DLD1 (cell line): ENCODE data around the gene CCDC148.

Source experiments
- in situ Hi-C: cut with HindIII; loops from 2 replicates; pipeline ENCODE4 v1.10.0; 2017; ENCODE audit warnings: low sequenced_read_pairs

CCDC148 gene

DNA sequence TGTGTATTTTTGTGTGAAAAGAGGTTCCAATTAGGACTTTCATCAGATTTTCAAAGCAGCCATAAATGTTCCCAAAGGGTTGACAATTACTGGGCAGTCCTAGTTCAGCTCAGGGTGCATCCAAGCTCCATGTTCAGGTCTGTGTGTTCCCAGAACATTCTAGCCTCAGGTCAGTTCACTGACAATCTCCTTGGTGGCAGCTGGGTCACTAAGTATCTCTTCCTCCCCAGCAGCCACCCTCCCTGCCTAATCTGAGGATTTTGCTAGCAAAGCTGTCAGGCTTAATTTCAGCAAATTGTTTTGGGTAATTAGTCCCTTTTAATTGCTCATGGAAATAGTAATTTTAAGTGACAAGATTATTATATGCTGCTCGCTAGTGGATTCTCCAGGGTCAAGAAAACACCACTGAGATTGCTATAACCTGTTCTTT, 325.1 kb downstream of the CCDC148 start:
- in situ Hi-C loops, result no loop called here

DNA sequence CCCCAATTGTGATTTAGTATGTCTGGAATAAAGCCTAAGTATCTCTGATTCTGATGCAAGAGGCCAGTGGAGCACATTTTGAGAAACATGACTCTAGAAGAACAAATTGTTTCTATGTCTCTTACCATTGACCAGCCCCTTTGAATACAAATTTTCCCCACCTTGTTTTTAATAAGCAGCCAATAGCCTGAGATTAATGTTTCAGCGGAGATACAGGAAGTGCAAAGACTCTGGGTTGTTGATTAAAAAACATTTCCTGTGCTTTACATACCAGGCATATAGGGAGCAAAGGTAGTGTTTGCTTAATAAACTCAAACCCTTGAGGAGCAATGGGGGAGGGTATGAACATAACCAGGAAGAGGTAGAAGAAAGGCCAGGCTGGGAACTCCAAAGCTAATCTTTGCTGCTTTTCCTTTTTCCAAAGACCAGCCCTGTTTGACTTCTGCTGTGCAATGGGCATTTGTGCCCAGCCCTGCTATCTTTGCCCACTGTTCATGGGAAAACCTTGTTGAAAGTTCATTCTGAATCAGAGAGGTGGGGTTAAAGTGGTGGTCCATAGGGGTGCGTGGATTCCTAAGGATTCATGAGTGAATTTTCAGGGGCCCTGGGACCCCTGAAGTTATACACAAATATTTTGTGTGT, 325.6 kb downstream of the CCDC148 start:
- in situ Hi-C loops, result no loop called here

DNA sequence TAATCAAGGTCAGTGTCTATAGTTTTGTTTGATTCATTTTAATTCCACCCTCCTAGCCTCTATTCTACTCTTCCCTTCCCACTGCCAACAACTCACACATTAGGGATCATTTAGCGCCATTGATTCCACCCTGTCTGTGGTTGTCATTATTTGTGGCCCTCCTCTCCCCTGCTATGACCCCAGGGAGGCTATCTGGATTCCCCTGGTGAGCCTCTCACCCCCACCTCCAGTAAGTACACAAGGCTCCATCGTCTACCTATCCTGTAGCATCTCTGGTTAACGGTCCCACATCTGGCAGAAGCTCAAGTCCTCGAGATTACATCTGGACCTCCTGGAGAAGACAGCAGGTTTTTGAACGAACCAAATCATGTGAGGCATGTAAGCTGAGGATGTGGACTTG, 327.5 kb downstream of the CCDC148 start:
- in situ Hi-C loops, result no loop called here

DNA sequence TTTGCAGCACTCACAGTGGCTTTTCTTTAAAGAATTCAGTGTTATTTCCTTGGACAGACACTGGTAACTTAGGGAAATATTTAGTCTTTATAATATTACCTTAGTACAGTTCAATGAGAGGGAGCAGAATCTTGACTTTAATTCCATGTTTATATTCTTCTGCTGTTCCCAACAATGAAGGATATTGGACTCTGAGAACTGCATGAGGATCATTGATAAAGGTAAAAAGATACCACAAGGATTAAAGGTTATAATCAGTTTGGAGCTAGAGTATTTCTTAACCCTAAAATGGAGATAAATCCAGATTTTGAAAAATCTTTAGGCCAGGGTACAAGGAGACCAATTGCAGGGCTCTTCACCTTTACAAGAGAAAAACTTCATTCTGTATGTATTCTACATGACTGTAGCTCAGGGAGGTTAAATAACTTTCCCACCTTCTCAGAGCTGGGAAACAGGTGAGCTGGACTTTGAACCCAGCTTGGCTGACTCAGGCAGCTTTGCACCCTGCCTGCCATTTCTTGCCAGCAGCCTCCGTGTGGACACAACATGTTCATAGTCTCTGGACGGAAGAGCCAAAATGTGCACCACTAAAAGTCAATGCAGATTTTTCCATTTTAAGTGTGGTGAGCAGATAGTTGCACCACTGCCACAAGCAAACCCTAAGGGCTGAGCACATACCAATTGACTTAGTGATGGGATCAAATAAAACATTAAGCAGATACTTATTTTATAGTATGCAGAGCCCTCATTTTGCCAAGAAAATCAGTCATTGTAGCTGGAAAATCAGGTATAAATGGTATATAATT, 328.2 kb downstream of the CCDC148 start:
- in situ Hi-C loops, result no loop called here

DNA sequence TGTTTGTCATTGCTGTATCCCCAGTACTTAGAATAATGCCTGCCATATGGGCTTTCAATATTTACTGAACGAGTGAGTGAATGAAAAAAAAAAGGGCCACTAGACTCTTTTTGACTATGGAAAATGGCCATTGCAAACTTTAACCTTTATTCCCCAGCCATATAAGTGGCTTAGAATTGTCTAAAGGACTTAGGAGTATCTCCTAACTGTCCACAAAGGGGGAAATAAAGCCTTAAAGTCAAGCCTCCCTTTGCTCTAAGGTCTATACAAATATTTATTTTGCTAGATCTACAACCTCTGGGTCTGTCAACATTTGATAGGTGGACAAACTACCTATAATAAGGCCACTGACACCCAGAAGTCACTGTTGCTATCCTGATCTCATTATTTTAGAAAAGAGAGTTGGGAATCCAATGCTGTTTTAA, 329.2 kb downstream of the CCDC148 start:
- in situ Hi-C loops, result no loop called here

DNA sequence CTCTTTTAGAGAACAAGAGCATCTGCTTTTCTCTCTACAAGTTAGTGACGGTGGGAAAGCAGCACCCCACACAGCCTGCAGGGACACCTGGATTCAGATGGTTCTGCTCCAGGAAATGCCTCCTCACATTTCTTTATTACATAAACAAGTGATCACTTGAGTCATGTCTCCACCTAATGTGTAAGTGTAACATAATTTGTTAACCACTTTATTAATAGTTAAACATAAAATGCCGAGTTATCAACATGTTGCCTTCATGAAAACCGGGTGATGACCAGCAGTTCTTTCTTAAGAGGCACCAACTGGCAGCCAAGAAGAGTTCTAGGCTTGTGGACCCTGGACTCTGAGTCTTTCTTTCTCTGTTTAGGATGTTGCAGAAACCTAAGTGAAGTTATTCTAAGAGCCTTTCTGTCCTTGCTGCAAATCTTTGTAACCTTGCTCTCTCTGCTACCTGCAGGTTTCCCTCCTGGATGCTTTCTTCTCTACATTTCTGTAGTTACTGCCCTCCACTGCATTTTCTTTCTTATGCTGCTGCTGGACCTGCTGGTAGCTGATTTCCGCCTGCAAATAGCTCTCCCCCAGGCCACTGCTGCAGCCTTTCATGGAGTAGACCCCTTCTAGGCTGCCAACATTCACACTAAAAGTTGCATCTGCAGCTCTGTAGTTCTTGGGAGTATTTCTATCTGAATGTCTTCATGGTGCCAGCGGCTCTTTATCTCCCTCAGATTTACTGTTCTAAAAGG, 330.6 kb downstream of the CCDC148 start:
- in situ Hi-C loops, result no loop called here

DNA sequence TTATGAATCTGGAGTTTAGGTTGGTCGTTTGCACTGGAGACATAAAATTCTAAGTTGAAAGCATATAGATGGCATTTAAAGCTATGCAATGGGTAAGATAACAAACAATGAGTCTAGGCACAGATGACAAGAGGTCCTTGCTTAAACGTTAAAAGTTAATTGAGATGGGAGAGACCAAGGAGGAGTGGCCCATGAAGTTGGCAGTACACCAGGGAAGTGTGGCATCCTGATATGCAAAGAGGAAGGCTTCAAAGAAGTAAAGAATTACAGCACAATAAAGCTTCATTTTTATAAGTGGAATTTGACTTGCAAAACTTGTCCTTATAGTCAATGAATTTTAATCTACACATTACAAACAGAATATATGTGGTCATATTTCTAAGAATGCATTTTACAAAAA, 331.7 kb downstream of the CCDC148 start:
- in situ Hi-C loops, result loop anchor here (5.0 kb wide), 1 partner anchor 52 kb away; no protein-coding TSS in a partner anchor
